ENCODE measurements around the gene CAMTA1.

The CAMTA1 gene

GRCh38 chr1:6939363-6939762 lies 154.1 kb downstream of the CAMTA1 start:
- TF ChIP-seq CTCF (IDR thresholded peaks at IDR 0.05; ENCODE audit: borderline replicate concordance, extremely low read depth, low read length, poor library complexity, severe bottlenecking) (no peak), EZH2 (IDR thresholded peaks at IDR 0.05; ENCODE audit: borderline replicate concordance, low read depth, low read length, severe bottlenecking) (no peak)
- H3K4me1 ChIP-seq (ENCODE audit: insufficient read depth, low read length): no peaks in the 10 kb centered on the region
- H3K27me3 ChIP-seq (ENCODE audit: insufficient read depth, low read length, poor library complexity): peaks cover 13% of the 10 kb centered on the region
- H3K9me3 ChIP-seq (ENCODE audit: insufficient read depth, low read length, severe bottlenecking): no peaks in the 10 kb centered on the region
- no peaks in the 10 kb centered on the region for H3K36me3 ChIP-seq (ENCODE audit: insufficient read depth, low read length)
- DNase-seq (no peak), ATAC-seq (ENCODE audit: insufficient read depth, low read depth) (no peak)
- no peak overlapping the region for H3K4me2 ChIP-seq (ENCODE audit: insufficient read depth, low read length)
- H2AFZ ChIP-seq (ENCODE audit: low read depth, low read length): no peak overlapping the region
- no peaks in the 10 kb centered on the region for H3K79me2 ChIP-seq (ENCODE audit: insufficient read depth, low read length)
- H4K20me1 ChIP-seq (ENCODE audit: insufficient read depth, low read length): no peaks in the 10 kb centered on the region
- no peak overlapping the region for H3K4me3 ChIP-seq (ENCODE audit: low read depth in 1 of 2, low read length in 2 of 2)
- H3K27ac ChIP-seq (ENCODE audit: low read length): no peak overlapping the region
- no peak overlapping the region for H3K9ac ChIP-seq (ENCODE audit: low read depth, low read length)

GRCh38 chr1:6941786-6942185 lies 156.5 kb downstream of the CAMTA1 start:
- H3K27ac ChIP-seq (ENCODE audit: low read length): no peak overlapping the region
- no peak overlapping the region for H3K4me3 ChIP-seq (ENCODE audit: low read depth in 1 of 2, low read length in 2 of 2)
- no peaks in the 10 kb centered on the region for H3K79me2 ChIP-seq (ENCODE audit: insufficient read depth, low read length)
- no peak overlapping the region for H3K4me2 ChIP-seq (ENCODE audit: insufficient read depth, low read length)
- no peak overlapping the region for H3K9ac ChIP-seq (ENCODE audit: low read depth, low read length)
- ATAC-seq (ENCODE audit: insufficient read depth, low read depth): no peak
- no peak for DNase-seq
- no peak for TF ChIP-seq EZH2 (IDR thresholded peaks at IDR 0.05; ENCODE audit: borderline replicate concordance, low read depth, low read length, severe bottlenecking)
- TF ChIP-seq CTCF (IDR thresholded peaks at IDR 0.05; ENCODE audit: borderline replicate concordance, extremely low read depth, low read length, poor library complexity, severe bottlenecking): no peak
- H3K27me3 ChIP-seq (ENCODE audit: insufficient read depth, low read length, poor library complexity): no peaks in the 10 kb centered on the region
- H2AFZ ChIP-seq (ENCODE audit: low read depth, low read length): no peak overlapping the region
- H3K4me1 ChIP-seq (ENCODE audit: insufficient read depth, low read length): no peaks in the 10 kb centered on the region
- no peaks in the 10 kb centered on the region for H3K9me3 ChIP-seq (ENCODE audit: insufficient read depth, low read length, severe bottlenecking)
- H3K36me3 ChIP-seq (ENCODE audit: insufficient read depth, low read length): no peaks in the 10 kb centered on the region
- no peaks in the 10 kb centered on the region for H4K20me1 ChIP-seq (ENCODE audit: insufficient read depth, low read length)

- H3K36me3 ChIP-seq (ENCODE audit: insufficient read depth, low read length): no peaks in the 10 kb centered on the region
- H3K4me2 ChIP-seq (ENCODE audit: insufficient read depth, low read length): no peak overlapping the region
- H2AFZ ChIP-seq (ENCODE audit: low read depth, low read length): no peak overlapping the region
Observed at GRCh38 chr1:6942990-6943389, 157.7 kb downstream of the CAMTA1 start.

More at GRCh38 chr1:6942990-6943389, 157.7 kb downstream of the CAMTA1 start:
- Histone ChIP-seq H3K4me3 (ENCODE audit: low read depth in 1 of 2, low read length in 2 of 2) (no peak overlapping the region), H3K27me3 (ENCODE audit: insufficient read depth, low read length, poor library complexity) (no peaks in the 10 kb centered on the region), H4K20me1 (ENCODE audit: insufficient read depth, low read length) (no peaks in the 10 kb centered on the region; the same call in 1 of the 2 replicates), H3K9me3 (ENCODE audit: insufficient read depth, low read length, severe bottlenecking) (no peaks in the 10 kb centered on the region), H3K27ac (ENCODE audit: low read length) (no peak overlapping the region), H3K4me1 (ENCODE audit: insufficient read depth, low read length) (no peaks in the 10 kb centered on the region), H3K79me2 (ENCODE audit: insufficient read depth, low read length) (no peaks in the 10 kb centered on the region), H3K9ac (ENCODE audit: low read depth, low read length) (no peak overlapping the region)
- TF ChIP-seq CTCF (IDR thresholded peaks at IDR 0.05; ENCODE audit: borderline replicate concordance, extremely low read depth, low read length, poor library complexity, severe bottlenecking) (no peak), EZH2 (IDR thresholded peaks at IDR 0.05; ENCODE audit: borderline replicate concordance, low read depth, low read length, severe bottlenecking) (no peak)
- DNase-seq (no peak), ATAC-seq (ENCODE audit: insufficient read depth, low read depth) (no peak)

All from DND-41 (cell line).